ENCODE results near the gene TMEM143.
"Not testable (repeated sequence)": the region's sequence is repeated elsewhere in the genome, so short reads cannot be mapped to it uniquely, and the experiment has no call there.

DNA sequence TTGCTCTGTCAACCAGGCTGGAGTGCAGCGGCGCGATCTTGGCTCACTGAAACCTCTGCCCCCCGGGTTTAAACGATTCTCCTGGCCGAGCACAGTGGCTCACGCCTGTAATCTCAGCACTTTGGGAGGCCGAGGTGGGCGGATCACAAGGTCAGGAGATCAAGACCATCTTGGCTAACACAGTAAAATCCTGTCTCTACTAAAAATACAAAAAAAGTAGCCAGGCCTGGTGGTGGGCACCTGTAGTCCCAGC lies 46.1 kb downstream of the TMEM143 start:
- TF ChIP-seq, protein P1, sequence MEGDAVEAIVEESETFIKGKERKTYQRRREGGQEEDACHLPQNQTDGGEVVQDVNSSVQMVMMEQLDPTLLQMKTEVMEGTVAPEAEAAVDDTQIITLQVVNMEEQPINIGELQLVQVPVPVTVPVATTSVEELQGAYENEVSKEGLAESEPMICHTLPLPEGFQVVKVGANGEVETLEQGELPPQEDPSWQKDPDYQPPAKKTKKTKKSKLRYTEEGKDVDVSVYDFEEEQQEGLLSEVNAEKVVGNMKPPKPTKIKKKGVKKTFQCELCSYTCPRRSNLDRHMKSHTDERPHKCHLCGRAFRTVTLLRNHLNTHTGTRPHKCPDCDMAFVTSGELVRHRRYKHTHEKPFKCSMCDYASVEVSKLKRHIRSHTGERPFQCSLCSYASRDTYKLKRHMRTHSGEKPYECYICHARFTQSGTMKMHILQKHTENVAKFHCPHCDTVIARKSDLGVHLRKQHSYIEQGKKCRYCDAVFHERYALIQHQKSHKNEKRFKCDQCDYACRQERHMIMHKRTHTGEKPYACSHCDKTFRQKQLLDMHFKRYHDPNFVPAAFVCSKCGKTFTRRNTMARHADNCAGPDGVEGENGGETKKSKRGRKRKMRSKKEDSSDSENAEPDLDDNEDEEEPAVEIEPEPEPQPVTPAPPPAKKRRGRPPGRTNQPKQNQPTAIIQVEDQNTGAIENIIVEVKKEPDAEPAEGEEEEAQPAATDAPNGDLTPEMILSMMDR (conservative IDR thresholded peaks at IDR 0.05) = not testable (repeated sequence)
- not testable (repeated sequence) for TF ChIP-seq EZH2 (IDR thresholded peaks at IDR 0.05; ENCODE audit: low read depth)
